GM12892 (cell line): ENCODE measurements around the gene LARGE1.

Experiments
- POLR2A ChIP-seq: IDR thresholded peaks from 2 replicates; pipeline ENCODE4 v1.6.1; 2011; ENCODE audit warnings: low read depth, low read length, control low read depth
- POLR2AphosphoS5 ChIP-seq: IDR thresholded peaks from 2 replicates; pipeline ENCODE4 v1.6.1; 2011; ENCODE audit warnings: low read depth, low read length, control low read depth

GRCh38 chr22:33510429-33510904 lies 409.8 kb downstream of the LARGE1 start:
- TF ChIP-seq POLR2AphosphoS5 (no peak), POLR2A (no peak)
